ENCODE measurements around the gene RIMS4. TPM values are rescaled to one million over a fixed set of nuclear protein-coding genes. Genes with fewer than 3 reads are reported as not detected.
"Not testable (repeated sequence)": the region's sequence is repeated elsewhere in the genome, so short reads cannot be mapped to it uniquely, and the experiment has no call there.

Gene RIMS4
- total and polyA plus RNA-seq, 9 donors = 0.95 to 17.2 (median 3.4) TPM

GRCh38 chr20:44830995-44831394 is 20.6 kb upstream of the RIMS4 start:
- Histone ChIP-seq H3K4me3 (no peak overlapping the region), H3K36me3 (no peaks in the 10 kb centered on the region), H3K27me3 (no peaks in the 10 kb centered on the region), H3K4me1 (ENCODE audit: insufficient read depth) (no peaks in the 10 kb centered on the region), H3K27ac (no peak overlapping the region), H3K9me3 (no peaks in the 10 kb centered on the region)
- TF ChIP-seq CTCF (IDR thresholded peaks at IDR 0.05) (no peak), EP300 (IDR thresholded peaks at IDR 0.05) (no peak), POLR2A (IDR thresholded peaks at IDR 0.05) (no peak)
- WGBS, 3 donors = 74 to 83% (median 81%) methylated on average over 1 of the region's 1 CpG
- intact Hi-C loops (cut with DNase I) = no loop called here
- DNase-seq = no peak

GRCh38 chr20:44830523-44830922 is 20.2 kb upstream of the RIMS4 start:
- Histone ChIP-seq H3K9me3 (no peaks in the 10 kb centered on the region), H3K4me1 (ENCODE audit: insufficient read depth) (no peaks in the 10 kb centered on the region), H3K27me3 (no peaks in the 10 kb centered on the region), H3K27ac (no peak overlapping the region), H3K4me3 (no peak overlapping the region), H3K36me3 (no peaks in the 10 kb centered on the region)
- no peak for DNase-seq
- no peak for TF ChIP-seq POLR2A (IDR thresholded peaks at IDR 0.05)
- TF ChIP-seq EP300 (IDR thresholded peaks at IDR 0.05) = no peak
- no peak for TF ChIP-seq CTCF (IDR thresholded peaks at IDR 0.05)
- intact Hi-C loops (cut with DNase I) = no loop called here

- H3K9me3 ChIP-seq = no peaks in the 10 kb centered on the region
- DNase-seq = no peak
- H3K4me1 ChIP-seq (ENCODE audit: insufficient read depth) = no peaks in the 10 kb centered on the region
- intact Hi-C loops (cut with DNase I) = no loop called here
- no peak overlapping the region for H3K4me3 ChIP-seq
- H3K36me3 ChIP-seq = no peaks in the 10 kb centered on the region
- no peak overlapping the region for H3K27ac ChIP-seq
- H3K27me3 ChIP-seq = no peaks in the 10 kb centered on the region
- TF ChIP-seq EP300 (IDR thresholded peaks at IDR 0.05) (no peak), POLR2A (IDR thresholded peaks at IDR 0.05) (no peak), CTCF (IDR thresholded peaks at IDR 0.05) (no peak)
- 88 to 95% (median 90%) methylated on average over 5 of the region's 5 CpGs for WGBS, 3 donors
Observed at GRCh38 chr20:44829688-44830087, 19.3 kb upstream of the RIMS4 start.

- Histone ChIP-seq H3K27ac (no peak overlapping the region), H3K4me3 (no peak overlapping the region), H3K4me1 (ENCODE audit: insufficient read depth) (no peaks in the 10 kb centered on the region), H3K27me3 (no peaks in the 10 kb centered on the region), H3K9me3 (no peaks in the 10 kb centered on the region), H3K36me3 (no peaks in the 10 kb centered on the region)
- no peak for DNase-seq
- WGBS, 3 donors = 46 to 48% (median 47%) methylated on average over 2 of the region's 2 CpGs
- no peak for TF ChIP-seq POLR2A (IDR thresholded peaks at IDR 0.05)
- no peak for TF ChIP-seq EP300 (IDR thresholded peaks at IDR 0.05)
- no peak for TF ChIP-seq CTCF (IDR thresholded peaks at IDR 0.05)
- intact Hi-C loops (cut with DNase I) = no loop called here
Observed at GRCh38 chr20:44828640-44829039, 18.3 kb upstream of the RIMS4 start.

DNA sequence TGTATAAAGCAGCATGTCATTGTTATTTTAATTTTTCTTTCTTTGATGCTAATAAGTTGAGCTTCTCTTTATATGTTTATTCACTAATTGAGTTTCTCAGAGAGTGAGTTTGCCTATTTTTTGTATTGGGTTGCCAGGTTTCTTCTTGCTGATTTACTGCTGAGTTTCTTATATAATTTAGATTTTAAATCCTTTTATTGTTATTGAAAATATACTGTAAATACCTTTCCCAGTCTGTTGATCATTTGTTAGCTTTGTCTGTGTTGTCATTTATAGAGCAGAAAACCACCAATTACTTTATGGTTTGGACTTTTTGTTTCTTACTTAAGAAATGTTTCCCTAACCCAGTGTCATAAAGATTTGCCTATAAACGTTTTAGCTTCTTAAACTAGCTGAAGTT is 17.1 kb upstream of the RIMS4 start:
- Histone ChIP-seq H3K4me1 (ENCODE audit: insufficient read depth) (no peaks in the 10 kb centered on the region), H3K27me3 (no peaks in the 10 kb centered on the region), H3K9me3 (no peaks in the 10 kb centered on the region), H3K36me3 (no peaks in the 10 kb centered on the region), H3K27ac (no peak overlapping the region), H3K4me3 (no peak overlapping the region)
- 4 to 16% (median 8%) methylated on average over 1 of the region's 1 CpG for WGBS, 3 donors
- intact Hi-C loops (cut with DNase I) = no loop called here
- no peak for DNase-seq
- TF ChIP-seq POLR2A (IDR thresholded peaks at IDR 0.05) (no peak), EP300 (IDR thresholded peaks at IDR 0.05) (no peak), CTCF (IDR thresholded peaks at IDR 0.05) (no peak)

- DNase-seq; H3K27me3 ChIP-seq; H3K4me1 ChIP-seq (ENCODE audit: insufficient read depth); H3K36me3 ChIP-seq; intact Hi-C loops (cut with DNase I); H3K4me3 ChIP-seq; H3K9me3 ChIP-seq; H3K27ac ChIP-seq: not testable (repeated sequence)
- 83 to 88% (median 86%) methylated on average over 6 of the region's 6 CpGs for WGBS, 3 donors
Observed at GRCh38 chr20:44821576-44821975, 11.2 kb upstream of the RIMS4 start.

All from ovary (tissue), 9 donors.